Measurements from ENCODE around the gene CST9.

CST9 gene

DNA sequence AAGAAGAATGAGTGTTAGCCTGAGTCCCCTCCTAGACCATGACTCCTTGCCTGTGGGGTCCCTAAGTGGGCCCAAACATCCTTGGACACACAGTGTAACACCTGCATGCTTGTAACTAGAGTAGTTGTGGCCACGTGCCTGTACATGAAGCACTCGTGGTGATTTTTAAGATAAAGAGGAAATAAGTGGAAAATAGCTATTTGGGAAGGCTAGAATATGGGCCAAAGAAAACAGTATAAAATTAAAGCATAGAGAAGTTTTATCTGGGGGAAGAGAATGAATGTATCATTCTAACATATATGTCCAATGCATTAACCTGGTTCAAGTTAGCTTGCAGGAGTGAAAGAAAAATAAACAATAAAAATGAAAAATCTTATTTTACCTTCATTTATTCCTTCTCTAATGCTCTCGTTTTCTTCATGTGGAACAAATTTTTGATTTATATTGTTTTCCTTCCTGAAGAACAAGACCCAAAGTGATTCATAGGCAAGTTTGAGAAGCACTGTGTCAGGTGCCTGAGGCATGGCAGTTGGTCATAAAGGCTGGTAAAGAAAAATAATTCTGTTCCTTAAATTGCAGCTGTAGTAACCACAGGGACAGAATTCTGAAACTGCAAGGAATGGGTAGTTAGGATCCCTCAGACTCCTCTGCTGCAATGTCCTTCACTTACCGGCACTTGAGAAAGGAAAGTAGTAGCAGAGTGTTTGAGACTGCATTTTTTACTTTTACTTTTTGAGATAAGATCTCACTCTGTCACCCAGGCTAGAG is 40.6 kb upstream of the CST9 start:
- Histone ChIP-seq H3K4me3 (ENCODE audit: low read length) (no peak overlapping the region), H3K9ac (ENCODE audit: low read depth, low read length) (no peak overlapping the region), H3K27me3 (ENCODE audit: insufficient read depth, low read length) (no peaks in the 10 kb centered on the region), H3K27ac (ENCODE audit: low read depth, low read length) (no peak overlapping the region), H3K4me1 (ENCODE audit: insufficient read depth, low read length) (no peaks in the 10 kb centered on the region), H3K9me3 (ENCODE audit: insufficient read depth, low read depth, low read length) (no peaks in the 10 kb centered on the region), H3K36me3 (ENCODE audit: insufficient read depth, low read length) (no peaks in the 10 kb centered on the region)
- WGBS: 93% methylated on average over 4 of the region's 4 CpGs

DNA sequence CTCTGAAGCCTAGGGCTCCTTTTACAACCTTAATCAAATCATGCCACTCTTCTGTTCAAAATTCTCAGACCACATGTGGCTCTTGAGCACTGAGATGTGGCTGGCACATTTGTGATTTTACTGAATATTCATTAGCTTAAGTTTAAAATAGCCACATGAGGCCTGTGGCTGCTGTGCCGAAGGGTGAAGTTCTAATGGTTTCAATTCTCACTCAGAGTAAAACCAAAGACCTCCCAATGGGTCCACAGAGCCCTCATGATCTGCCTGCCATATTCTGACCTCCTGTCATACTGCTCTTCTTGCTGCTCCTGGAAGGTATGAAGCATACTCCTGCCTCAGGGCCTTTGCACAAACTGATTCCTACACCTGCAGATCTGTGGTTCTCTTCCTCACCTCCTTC is 39.9 kb upstream of the CST9 start:
- H3K9me3 ChIP-seq (ENCODE audit: insufficient read depth, low read depth, low read length): no peaks in the 10 kb centered on the region
- H3K27me3 ChIP-seq (ENCODE audit: insufficient read depth, low read length): no peaks in the 10 kb centered on the region
- H3K4me3 ChIP-seq (ENCODE audit: low read length): no peak overlapping the region
- H3K36me3 ChIP-seq (ENCODE audit: insufficient read depth, low read length): no peaks in the 10 kb centered on the region
- no peak overlapping the region for H3K27ac ChIP-seq (ENCODE audit: low read depth, low read length)
- 0 out of 2 replicates have a peak, but pooled peaks cover 2% of the 10 kb centered on the region for H3K4me1 ChIP-seq (ENCODE audit: insufficient read depth, low read length)
- no peak overlapping the region for H3K9ac ChIP-seq (ENCODE audit: low read depth, low read length)
- WGBS: 95% methylated on average over 1 of the region's 1 CpG

DNA sequence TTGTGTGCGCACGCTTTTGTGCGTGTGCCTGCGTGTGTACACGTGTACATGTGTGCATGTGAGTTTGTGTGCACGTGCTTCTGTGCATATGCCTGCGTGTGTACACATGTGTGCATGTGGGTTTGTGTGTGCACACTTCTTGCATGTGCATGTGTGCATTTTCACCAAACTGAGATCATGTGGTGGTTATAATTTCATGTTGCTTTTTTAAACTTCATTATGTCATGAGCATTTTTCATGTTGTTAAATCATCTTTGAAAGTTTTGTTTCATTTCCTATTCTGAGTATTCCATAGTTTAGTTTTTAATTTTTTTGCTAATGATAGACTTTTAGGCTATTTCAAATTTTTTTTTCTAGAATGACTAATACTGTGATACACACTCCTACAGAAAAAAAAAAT is 38.4 kb upstream of the CST9 start:
- Histone ChIP-seq H3K9ac (ENCODE audit: low read depth, low read length) (no peak overlapping the region), H3K36me3 (ENCODE audit: insufficient read depth, low read length) (no peaks in the 10 kb centered on the region), H3K27me3 (ENCODE audit: insufficient read depth, low read length) (no peaks in the 10 kb centered on the region), H3K27ac (ENCODE audit: low read depth, low read length) (no peak overlapping the region), H3K4me3 (ENCODE audit: low read length) (no peak overlapping the region), H3K9me3 (ENCODE audit: insufficient read depth, low read depth, low read length) (no peaks in the 10 kb centered on the region), H3K4me1 (ENCODE audit: insufficient read depth, low read length) (0 out of 2 replicates have a peak, but pooled peaks cover 3% of the 10 kb centered on the region)
- 96% methylated on average over 7 of the region's 7 CpGs for WGBS

DNA sequence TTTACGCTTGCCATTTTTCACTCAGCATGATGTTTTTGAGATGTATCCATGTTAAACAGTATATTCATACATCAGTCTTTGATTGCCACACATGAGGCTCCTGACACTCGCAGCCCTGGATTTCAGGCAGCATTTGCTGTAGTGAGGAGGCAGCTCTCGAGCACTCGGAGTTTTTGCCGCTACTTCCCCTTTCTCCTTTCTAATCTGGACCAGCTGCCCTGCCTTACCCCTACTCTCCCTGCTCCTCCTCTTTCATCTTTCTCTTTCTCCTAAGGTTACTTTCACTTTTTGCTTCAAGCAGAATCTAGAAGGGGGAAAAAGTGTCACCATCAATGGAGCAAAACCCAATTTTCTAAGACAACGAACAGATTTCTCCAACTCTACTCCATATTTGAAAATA is 37.9 kb upstream of the CST9 start:
- H3K27me3 ChIP-seq (ENCODE audit: insufficient read depth, low read length): no peaks in the 10 kb centered on the region
- 85% methylated on average over 4 of the region's 6 CpGs for WGBS
- H3K27ac ChIP-seq (ENCODE audit: low read depth, low read length): no peak overlapping the region
- no peak overlapping the region for H3K4me3 ChIP-seq (ENCODE audit: low read length)
- H3K9me3 ChIP-seq (ENCODE audit: insufficient read depth, low read depth, low read length): no peaks in the 10 kb centered on the region
- no peak overlapping the region for H3K9ac ChIP-seq (ENCODE audit: low read depth, low read length)
- no peaks in the 10 kb centered on the region for H3K36me3 ChIP-seq (ENCODE audit: insufficient read depth, low read length)
- 0 out of 2 replicates have a peak, but pooled peaks cover 3% of the 10 kb centered on the region for H3K4me1 ChIP-seq (ENCODE audit: insufficient read depth, low read length)

DNA sequence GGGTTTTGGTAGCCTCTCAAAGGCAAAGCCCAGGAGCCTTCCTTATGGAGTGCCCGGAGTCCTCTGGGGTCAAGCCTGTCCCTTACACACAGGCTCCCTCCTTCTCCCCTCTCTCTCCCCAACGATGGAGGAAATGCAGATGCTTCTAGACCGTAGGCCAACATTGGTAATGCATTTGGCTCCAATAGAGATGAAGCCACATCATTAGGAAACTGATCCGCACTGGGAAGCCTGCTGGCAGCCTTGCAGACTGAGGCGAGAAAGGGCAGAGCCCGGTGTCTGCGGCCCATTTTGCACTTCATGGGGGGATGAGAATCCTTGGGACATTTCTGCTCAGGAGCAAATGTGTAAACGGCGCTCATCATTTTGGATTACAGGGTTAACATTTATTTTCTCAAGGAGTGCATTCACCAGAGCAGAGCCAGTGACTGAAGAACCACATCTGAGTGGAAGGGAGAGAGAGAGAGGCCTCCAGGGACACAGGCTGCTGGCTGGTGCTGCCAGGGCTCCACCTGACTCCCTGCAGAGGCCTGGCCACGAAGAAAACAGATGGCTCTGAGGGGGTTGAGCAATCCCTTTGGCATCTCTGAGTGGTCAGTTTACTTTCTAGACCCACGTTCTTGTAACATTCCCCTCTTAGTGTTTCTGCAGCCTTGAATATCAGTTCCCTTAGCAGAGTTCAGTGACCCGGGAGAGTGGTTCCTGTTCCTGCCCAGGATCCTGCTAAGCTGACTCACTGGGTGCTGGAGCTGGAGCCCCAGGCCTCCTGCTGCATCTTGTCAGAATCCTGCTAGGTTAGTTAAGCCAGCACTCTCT is 36.4 kb upstream of the CST9 start:
- H3K27me3 ChIP-seq (ENCODE audit: insufficient read depth, low read length): peaks cover 1% of the 10 kb centered on the region
- H3K9me3 ChIP-seq (ENCODE audit: insufficient read depth, low read depth, low read length): no peaks in the 10 kb centered on the region
- 73% methylated on average over 12 of the region's 12 CpGs for WGBS
- H3K36me3 ChIP-seq (ENCODE audit: insufficient read depth, low read length): no peaks in the 10 kb centered on the region
- H3K27ac ChIP-seq (ENCODE audit: low read depth, low read length): no peak overlapping the region
- H3K4me3 ChIP-seq (ENCODE audit: low read length): no peak overlapping the region
- H3K4me1 ChIP-seq (ENCODE audit: insufficient read depth, low read length): 0 out of 2 replicates have a peak, but pooled peaks cover 3% of the 10 kb centered on the region
- H3K9ac ChIP-seq (ENCODE audit: low read depth, low read length): no peak overlapping the region

DNA sequence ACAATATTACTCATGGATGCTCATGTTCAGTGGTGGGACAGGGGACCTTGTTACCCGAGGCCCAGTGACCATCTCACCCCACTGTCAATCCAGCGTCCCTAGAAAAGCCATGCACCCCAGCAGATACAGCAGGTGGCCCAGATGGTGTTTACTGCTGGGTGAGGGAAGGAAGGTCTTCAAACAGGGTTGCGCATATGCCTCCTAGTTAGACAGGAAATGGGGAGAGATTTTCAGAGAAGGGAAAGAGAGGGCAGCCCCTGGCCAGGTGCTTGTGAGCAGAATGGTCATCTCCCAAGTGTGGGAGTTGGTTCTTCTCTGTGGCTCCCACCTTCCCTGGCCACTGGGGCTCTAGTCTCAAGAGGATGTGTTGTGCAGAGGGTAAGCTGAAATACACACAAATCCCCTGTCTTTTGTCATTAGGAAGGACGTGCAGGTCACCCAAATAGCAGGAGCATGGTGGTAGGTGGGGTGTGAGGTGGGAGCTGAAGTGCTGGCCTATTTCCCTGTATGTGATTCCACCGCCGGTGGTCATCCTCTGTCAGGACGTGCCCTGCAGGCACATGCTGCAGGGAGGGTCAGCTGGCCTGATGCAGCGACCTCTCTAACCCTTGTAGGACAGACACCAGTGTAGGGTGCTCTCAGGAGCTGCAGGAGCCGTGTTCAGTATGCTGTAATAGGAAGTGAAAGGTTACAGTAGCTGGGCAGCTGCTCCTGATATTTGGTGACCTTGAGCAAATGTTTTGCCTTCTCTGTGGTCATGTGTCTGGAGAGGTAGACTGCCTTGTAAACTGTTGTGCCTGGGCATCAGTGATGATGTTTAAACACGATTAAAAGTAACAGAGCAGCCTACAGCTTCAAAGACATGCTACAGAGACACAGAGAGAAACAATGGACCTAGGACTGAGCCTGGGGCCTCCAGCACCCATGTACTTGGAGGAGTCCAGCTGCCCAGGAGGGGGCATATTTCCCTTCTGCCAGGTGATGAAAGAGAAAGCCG is 35.3 kb upstream of the CST9 start:
- no peaks in the 10 kb centered on the region for H3K9me3 ChIP-seq (ENCODE audit: insufficient read depth, low read depth, low read length)
- H3K27ac ChIP-seq (ENCODE audit: low read depth, low read length): no peak overlapping the region
- peaks cover 8% of the 10 kb centered on the region for H3K4me1 ChIP-seq (ENCODE audit: insufficient read depth, low read length)
- no peaks in the 10 kb centered on the region for H3K36me3 ChIP-seq (ENCODE audit: insufficient read depth, low read length)
- no peak overlapping the region for H3K4me3 ChIP-seq (ENCODE audit: low read length)
- WGBS: 85% methylated on average over 11 of the region's 11 CpGs
- no peak overlapping the region for H3K9ac ChIP-seq (ENCODE audit: low read depth, low read length)
- H3K27me3 ChIP-seq (ENCODE audit: insufficient read depth, low read length): peaks cover 13% of the 10 kb centered on the region

DNA sequence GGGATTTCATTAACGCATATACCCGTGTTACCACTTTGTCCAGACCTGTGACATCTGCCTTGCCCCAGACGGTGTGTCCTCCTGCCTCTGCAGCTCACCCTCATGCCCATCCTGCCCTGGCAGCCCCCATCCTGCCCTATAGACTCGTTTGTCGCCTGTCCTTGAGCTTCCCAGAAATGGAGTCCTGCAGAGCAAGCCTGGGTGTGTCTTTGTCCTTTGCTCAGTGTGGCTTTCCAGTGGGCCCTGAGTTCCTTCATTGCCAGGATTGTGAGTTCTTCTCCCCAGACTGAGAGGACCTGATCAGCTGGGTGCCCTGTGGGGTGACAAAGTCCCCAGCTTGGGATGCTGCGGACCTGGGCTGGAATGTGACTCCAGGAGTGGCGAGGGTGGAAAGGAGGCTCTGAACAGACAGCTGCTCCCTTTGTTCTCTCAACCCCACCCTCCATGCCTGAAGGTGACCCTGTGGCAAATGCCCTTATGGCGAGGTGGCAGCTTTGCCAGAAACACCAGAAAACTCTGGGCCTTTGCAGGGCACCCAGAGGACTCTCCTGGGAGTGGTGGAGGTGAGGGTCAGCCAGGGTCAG is 34.4 kb upstream of the CST9 start:
- Histone ChIP-seq H3K4me1 (ENCODE audit: insufficient read depth, low read length) (peaks cover 8% of the 10 kb centered on the region), H3K27ac (ENCODE audit: low read depth, low read length) (no peak overlapping the region), H3K9me3 (ENCODE audit: insufficient read depth, low read depth, low read length) (no peaks in the 10 kb centered on the region), H3K9ac (ENCODE audit: low read depth, low read length) (no peak overlapping the region), H3K4me3 (ENCODE audit: low read length) (no peak overlapping the region), H3K36me3 (ENCODE audit: insufficient read depth, low read length) (no peaks in the 10 kb centered on the region), H3K27me3 (ENCODE audit: insufficient read depth, low read length) (peaks cover 14% of the 10 kb centered on the region)
- 88% methylated on average over 8 of the region's 8 CpGs for WGBS

DNA sequence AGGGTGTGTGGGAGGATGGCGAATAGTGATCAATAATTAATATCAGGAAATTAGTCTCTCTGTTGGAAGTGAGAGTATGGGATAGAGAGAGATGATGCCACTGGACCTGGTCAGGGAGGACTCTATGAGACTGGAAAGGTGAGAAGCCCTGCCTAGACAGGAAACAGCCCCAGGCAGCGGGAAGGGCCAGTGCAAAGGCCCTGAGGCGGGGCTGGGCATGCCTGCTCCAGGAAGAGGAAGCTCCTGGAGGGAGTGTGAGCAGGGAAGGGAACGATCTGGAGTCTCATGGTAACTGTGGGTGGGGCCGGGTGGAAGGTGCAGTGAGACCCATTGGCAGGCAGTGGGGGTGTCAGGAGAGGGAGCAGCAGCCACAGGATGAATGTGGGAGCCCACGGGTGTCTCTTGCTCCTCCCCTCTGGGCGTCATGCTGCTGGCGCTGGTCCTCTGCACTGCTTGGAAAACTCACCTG is 33.8 kb upstream of the CST9 start:
- Histone ChIP-seq H3K9ac (ENCODE audit: low read depth, low read length) (no peak overlapping the region), H3K4me3 (ENCODE audit: low read length) (no peak overlapping the region), H3K27me3 (ENCODE audit: insufficient read depth, low read length) (peaks cover 14% of the 10 kb centered on the region), H3K9me3 (ENCODE audit: insufficient read depth, low read depth, low read length) (no peaks in the 10 kb centered on the region), H3K27ac (ENCODE audit: low read depth, low read length) (no peak overlapping the region), H3K4me1 (ENCODE audit: insufficient read depth, low read length) (peaks cover 8% of the 10 kb centered on the region), H3K36me3 (ENCODE audit: insufficient read depth, low read length) (no peaks in the 10 kb centered on the region)
- 84% methylated on average over 8 of the region's 8 CpGs for WGBS

DNA sequence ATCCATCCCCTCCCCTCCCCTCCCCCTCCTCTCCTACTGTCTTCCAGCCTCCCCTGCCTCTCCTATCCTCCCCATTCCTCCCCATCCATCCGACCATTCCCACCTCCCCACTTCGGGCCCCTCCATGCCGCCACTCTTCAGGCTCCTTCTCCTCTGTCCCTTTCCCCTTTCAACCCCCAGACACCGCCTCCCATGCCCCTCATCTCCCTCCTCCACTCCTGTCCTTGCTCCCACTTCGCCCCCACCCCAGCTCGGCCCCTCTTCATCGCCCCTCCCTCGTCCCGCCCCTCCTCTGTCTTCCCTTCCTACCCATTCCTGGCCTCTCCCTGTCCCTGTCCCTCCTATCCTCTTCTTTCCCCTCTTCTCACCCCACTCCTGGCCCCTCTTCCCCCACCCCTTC is 32.6 kb upstream of the CST9 start:
- no peak overlapping the region for H3K27ac ChIP-seq (ENCODE audit: low read depth, low read length)
- WGBS: 56% methylated on average over 9 of the region's 9 CpGs
- H3K9me3 ChIP-seq (ENCODE audit: insufficient read depth, low read depth, low read length): no peaks in the 10 kb centered on the region
- peaks cover 14% of the 10 kb centered on the region for H3K27me3 ChIP-seq (ENCODE audit: insufficient read depth, low read length)
- H3K4me1 ChIP-seq (ENCODE audit: insufficient read depth, low read length): peaks cover 8% of the 10 kb centered on the region
- H3K4me3 ChIP-seq (ENCODE audit: low read length): no peak overlapping the region
- no peaks in the 10 kb centered on the region for H3K36me3 ChIP-seq (ENCODE audit: insufficient read depth, low read length)
- H3K9ac ChIP-seq (ENCODE audit: low read depth, low read length): no peak overlapping the region

All from HUES64 (cell line).